ENCODE measurements around the gene EP300. TPM values are rescaled to one million over a fixed set of nuclear protein-coding genes. Genes with fewer than 3 reads are reported as not detected.
"Not testable (repeated sequence)": the region's sequence is repeated elsewhere in the genome, so short reads cannot be mapped to it uniquely, and the experiment has no call there.

Gene EP300
- total and polyA plus RNA-seq, 2 of the 8 experiments (the other 6 are each of a cell fraction or from before 2014, with no cell fraction given): 39.5 to 109 TPM

DNA sequence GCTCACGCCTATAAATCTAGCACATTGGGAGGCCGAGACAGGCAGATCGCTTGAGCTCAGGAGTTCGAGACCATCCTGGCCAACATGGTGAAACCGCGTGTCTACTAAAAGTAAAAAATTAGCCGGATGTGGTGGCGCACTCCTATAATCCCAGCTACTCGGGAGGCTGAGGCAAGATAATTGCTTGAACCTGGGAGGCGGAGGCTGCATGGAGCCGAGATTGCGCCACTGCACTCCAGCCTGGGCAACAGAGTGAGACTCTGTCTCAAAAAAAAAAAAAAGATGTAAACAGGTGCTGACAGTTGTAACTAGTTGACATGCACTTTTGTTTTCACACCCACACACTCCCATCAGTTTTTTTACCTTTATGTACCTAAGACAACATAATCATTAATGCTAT lies 44.0 kb upstream of the EP300 start:
- H2BK120ac ChIP-seq (replicated peaks; ENCODE audit: low read depth, low read length); H3K9me3 ChIP-seq (ENCODE audit: insufficient read depth in 2 of 2, low read depth in 1 of 2, low read length in 1 of 2); H3K36me3 ChIP-seq (ENCODE audit: control insufficient read depth in 2 of 4, insufficient read depth in 4 of 4, low read length in 3 of 4); H2BK12ac ChIP-seq (ENCODE audit: low read depth, low read length); H4K91ac ChIP-seq (replicated peaks; ENCODE audit: insufficient read length, low read length); H2BK5ac ChIP-seq (ENCODE audit: low read depth, low read length); H3K4me2 ChIP-seq (ENCODE audit: insufficient read depth in 1 of 2, low read depth in 2 of 2, low read length in 2 of 2); H3K79me2 ChIP-seq (ENCODE audit: control insufficient read depth in 1 of 2, insufficient read depth in 2 of 2, low read length in 2 of 2); H2BK15ac ChIP-seq (ENCODE audit: low read length); H3K23me2 ChIP-seq (ENCODE audit: low read depth, low read length); H2BK20ac ChIP-seq (ENCODE audit: low read length); H3K4ac ChIP-seq (replicated peaks; ENCODE audit: insufficient read length, low read depth, low read length); H4K5ac ChIP-seq (ENCODE audit: insufficient read length, low read depth, low read length); H3K56ac ChIP-seq (replicated peaks; ENCODE audit: insufficient read length, low read depth, low read length); DNase-seq (ENCODE audit: low read depth in 1 of 2, low spot score in 2 of 2); H3K18ac ChIP-seq (ENCODE audit: extremely low read depth, low read length); H2AFZ ChIP-seq (ENCODE audit: low read length); H4K8ac ChIP-seq (ENCODE audit: extremely low read depth, insufficient read depth, low read length); H3K14ac ChIP-seq (ENCODE audit: insufficient read length); H3K4me3 ChIP-seq (ENCODE audit: extremely low read depth in 1 of 4, insufficient read depth in 2 of 4, low read depth in 3 of 4, low read length in 4 of 4); FAIRE-seq; H3K27ac ChIP-seq (ENCODE audit: low read depth, low read length); H3K9ac ChIP-seq (replicated peaks in 1 of 4; ENCODE audit: extremely low read depth in 1 of 4, low read depth in 3 of 4, low read length in 3 of 4); H3K27me3 ChIP-seq (replicated peaks in 1 of 4; ENCODE audit: control insufficient read depth in 3 of 4, extremely low read depth in 1 of 4, insufficient read depth in 3 of 4, low read length in 3 of 4); H2AK5ac ChIP-seq (ENCODE audit: low read depth, low read length); H3K79me1 ChIP-seq (ENCODE audit: low read depth, low read length); H3K23ac ChIP-seq (ENCODE audit: insufficient read length); H3K4me1 ChIP-seq (replicated peaks in 1 of 4; ENCODE audit: control insufficient read depth in 3 of 4, insufficient read depth in 4 of 4, low read length in 3 of 4); H4K20me1 ChIP-seq (replicated peaks in 1 of 2; ENCODE audit: control insufficient read depth in 1 of 2, insufficient read depth in 2 of 2, low read length in 2 of 2): not testable (repeated sequence)
- ChIA-PET CTCF (ENCODE audit: partially characterized antibody) (interaction anchor here (0.7 to 1.3 kb wide), 4 partner anchors 9 to 126 kb away, joined by 3 read pairs; no protein-coding TSS in a partner anchor), POLR2A (ENCODE audit: partially characterized antibody) (interaction anchor here (1.7 to 2.1 kb wide), 2 partner anchors 26 to 30 kb away, joined by 3 to 14 read pairs; no protein-coding TSS in a partner anchor)
- WGBS, 2 experiments (ENCODE audit: extremely low coverage in 1 of 2, insufficient coverage in 1 of 2, insufficient read length in 1 of 2, insufficient replicate concordance in 2 of 2, low coverage in 1 of 2, low lambda C conversion rate in 2 of 2, missing lambda C conversion rate in 1 of 2): 92% methylated on average over 12 of the region's 12 CpGs; no CpG with 5 or more reads in 1 of the 2 experiments
